ENCODE results near the gene SHOC2. TPM values are rescaled to one million over a fixed set of nuclear protein-coding genes. Genes with fewer than 3 reads are reported as not detected.
"Not testable (repeated sequence)": the region's sequence is repeated elsewhere in the genome, so short reads cannot be mapped to it uniquely, and the experiment has no call there.

SHOC2 gene
- total RNA-seq, 1 donor from 2014 or later: 187 TPM

- DNase-seq: no peak
Measured at GRCh38 chr10:110901954-110902819, 17.2 kb upstream of the SHOC2 start.

- no peak for DNase-seq
Measured at GRCh38 chr10:110903280-110904278, 15.8 kb upstream of the SHOC2 start.

- no peak for DNase-seq
Measured at GRCh38 chr10:110910138-110910537, 9.3 kb upstream of the SHOC2 start.

- DNase-seq: no peak
Measured at GRCh38 chr10:110912374-110912773, 7.0 kb upstream of the SHOC2 start.

- no peak for DNase-seq
Measured at GRCh38 chr10:110914431-110914830, 5.0 kb upstream of the SHOC2 start.

GRCh38 chr10:110915035-110915434, 4.4 kb upstream of the SHOC2 start:
- no peak for DNase-seq

GRCh38 chr10:110915600-110915999, 3.8 kb upstream of the SHOC2 start:
- not testable (repeated sequence) for DNase-seq

GRCh38 chr10:110916554-110917346, 2.7 kb upstream of the SHOC2 start:
- no peak for DNase-seq

GRCh38 chr10:110918269-110918642, 1.1 kb upstream of the SHOC2 start:
- no peak for DNase-seq

- peak; percentile 81 for DNase-seq
Measured at GRCh38 chr10:110918643-110919348, 608 bp upstream of the SHOC2 start, which contains the start of gene BBIP1. BBIP1 (minus strand) TSS chr10:110919180; CDS start chr10:110918157, 1,023 bp downstream.

- DNase-seq: no peak
Measured at GRCh38 chr10:110919971-110920881, 822 bp downstream of the SHOC2 start.

GRCh38 chr10:110923856-110924493, 4.6 kb downstream of the SHOC2 start:
- DNase-seq: no peak

GRCh38 chr10:110927461-110927860, 8.1 kb downstream of the SHOC2 start:
- DNase-seq: no peak

- DNase-seq: no peak
Measured at GRCh38 chr10:110931769-110932381, 12.5 kb downstream of the SHOC2 start.

GRCh38 chr10:110932505-110933180, 13.2 kb downstream of the SHOC2 start:
- no peak for DNase-seq

GRCh38 chr10:110936757-110937156, 17.4 kb downstream of the SHOC2 start:
- DNase-seq: no peak

- no peak for DNase-seq
Measured at GRCh38 chr10:110939419-110939818, 20.0 kb downstream of the SHOC2 start.

- DNase-seq: no peak
Measured at GRCh38 chr10:110944792-110945396, 25.5 kb downstream of the SHOC2 start.
